CD1c-positive myeloid dendritic cell (primary cell): Measurements from ENCODE around the gene TINAG.
"Not testable (repeated sequence)": the region's sequence is repeated elsewhere in the genome, so short reads cannot be mapped to it uniquely, and the experiment has no call there.

Source experiments
- DNase-seq: peaks from one replicate; pipeline ENCODE4 v3.0.0-alpha.2; 2016; ENCODE audit errors: extremely low spot score

Gene TINAG

DNA sequence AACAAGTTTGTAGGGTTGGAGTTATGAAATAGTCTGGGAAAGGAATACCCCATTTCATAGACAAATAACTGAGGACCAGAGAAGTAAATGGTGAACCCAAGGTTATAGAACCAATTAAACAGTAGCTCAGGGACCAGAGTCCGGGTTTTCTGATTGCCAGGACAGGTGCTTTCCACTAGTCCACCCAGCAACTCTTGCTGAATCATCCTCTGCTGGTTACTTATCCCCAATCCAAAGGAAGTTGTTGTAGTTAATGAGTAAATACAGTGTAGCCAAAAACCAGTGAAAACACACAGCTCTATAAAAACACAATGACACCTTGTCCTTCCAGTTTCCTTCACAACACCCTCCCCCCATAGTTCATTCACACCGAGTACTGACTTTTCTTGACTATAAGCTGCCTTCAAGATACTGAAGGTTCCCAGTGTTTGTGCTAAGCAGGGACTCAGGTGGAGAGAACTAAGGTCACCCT lies 766 bp upstream of the TINAG start:
- DNase-seq, result no peak

DNA sequence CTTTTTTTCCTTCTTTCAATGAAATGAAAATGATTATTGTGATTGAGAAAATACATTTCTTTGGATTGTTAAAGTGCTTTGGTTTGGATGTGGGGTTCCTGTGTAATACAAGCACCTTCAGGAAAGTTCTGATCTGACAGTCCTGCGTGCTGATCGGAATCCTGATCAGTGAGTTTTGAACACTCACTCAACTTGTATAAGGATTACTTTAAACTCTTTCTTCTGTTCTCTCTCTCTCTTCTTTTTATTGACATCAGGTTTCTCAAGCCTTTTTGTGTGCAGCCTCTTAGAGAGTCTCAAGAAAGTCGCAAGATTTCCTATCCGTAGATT lies 710 bp downstream of the TINAG start:
- DNase-seq, result no peak

DNA sequence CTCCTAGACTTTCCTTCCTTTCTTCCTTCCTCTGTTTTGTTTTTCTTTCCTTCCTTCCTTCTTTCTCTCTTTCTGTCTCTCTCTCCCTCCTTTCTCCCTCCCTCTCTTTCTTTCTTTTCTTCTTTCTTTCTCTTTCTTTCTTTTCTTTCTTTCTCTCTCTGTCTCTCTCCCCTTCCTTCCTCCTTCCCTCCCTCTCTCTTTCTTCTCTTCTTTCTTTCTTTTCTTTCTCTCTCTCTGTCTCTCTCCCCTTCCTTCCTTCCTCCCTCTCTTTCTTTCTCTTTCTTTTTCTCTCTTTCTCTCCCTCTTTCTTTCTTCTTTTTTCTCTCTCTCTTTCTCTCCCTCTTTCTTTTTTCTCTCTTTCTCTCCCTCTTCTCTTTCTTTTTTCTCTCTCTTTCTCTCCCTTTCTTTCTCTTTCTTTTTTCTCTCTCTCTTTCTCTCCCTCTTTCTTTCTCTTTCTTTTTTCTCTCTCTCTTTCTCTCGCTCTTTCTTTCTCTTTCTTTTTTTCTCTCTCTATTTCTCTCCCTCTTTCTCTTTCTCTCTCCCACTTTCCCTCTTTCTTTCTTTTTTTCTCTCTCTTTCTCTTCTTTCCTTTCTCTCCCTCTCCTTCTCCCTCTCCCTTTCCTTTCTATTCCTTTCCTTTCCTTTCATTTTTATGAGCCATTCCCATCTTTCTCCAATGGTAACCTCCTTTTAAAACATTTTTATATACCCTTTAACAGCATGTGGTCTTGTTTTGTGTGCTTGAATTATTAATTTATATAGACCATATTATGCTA lies 2.3 kb downstream of the TINAG start:
- no peak for DNase-seq

DNA sequence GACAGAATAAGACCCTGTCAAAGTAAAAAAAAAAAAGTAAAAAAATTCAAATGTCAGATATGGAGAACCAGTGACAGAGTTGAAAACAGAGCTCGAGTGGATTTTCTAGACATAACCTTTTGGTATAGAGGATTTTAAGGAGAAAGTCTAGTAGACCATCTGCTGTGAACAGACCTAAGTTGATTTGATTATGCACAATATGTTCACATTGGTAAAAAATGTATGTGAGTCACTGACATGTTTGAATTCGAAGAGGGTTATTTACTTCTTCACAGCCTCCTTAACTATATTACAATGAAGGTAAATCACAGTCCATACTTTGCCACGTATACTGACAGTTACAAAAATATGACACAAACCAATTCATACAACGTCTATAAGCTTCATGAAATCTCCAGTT lies 7.4 kb downstream of the TINAG start:
- no peak for DNase-seq

DNA sequence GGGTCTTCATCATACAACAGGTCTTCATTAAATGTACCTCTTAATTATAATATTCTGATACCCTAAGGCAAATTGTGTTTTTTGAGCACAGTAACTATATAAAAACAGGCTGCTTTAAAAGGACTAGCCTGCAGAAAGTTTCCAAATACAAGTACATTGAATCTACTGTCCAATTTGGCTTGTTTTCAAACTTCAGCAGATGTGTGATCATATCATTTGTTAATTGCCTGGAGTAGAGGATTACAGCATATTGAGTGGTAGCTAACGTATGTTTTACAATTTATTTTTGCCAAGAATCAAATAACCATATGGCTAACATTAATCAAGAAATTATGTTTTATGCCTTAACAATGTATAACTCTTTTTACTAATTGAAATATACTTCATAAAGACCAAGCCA lies 12.6 kb downstream of the TINAG start:
- DNase-seq, result no peak

DNA sequence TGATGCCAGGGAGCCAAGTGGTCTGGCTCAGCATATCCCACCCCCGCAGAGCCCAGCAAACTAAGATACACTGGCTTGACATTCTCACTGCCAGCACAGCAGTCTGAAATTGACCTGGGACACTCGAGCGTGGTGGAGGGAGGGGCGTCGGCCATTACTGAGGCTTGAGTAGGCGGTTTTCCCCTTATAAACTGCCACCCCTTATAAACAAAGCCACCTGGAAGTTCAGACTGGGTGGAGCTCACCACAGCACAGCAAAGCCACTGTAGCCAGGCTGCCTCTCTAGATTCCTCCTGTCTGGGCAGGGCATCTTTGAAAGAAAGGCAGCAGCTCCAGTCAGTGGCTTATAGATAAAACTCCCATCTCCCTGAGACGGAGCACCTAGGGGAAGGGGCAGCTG lies 19.4 kb downstream of the TINAG start:
- DNase-seq, result no peak

DNA sequence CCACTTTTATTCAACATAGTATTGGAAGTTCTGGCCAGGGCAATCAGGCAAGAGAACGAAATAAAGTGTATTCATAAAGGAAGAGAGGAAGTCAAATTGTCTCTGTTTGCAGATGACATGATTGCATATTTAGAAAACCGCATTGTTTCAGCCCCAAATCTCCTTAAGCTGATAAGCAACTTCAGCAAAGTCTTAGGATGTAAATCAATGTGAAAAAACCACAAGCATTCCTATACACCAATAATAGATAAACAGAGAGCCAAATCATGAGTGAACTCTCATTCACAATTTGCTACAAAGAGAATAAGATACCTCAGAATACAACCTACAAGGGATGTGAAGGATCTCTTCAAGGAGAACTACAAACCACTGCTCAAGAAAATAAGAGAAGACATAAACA lies 23.3 kb downstream of the TINAG start:
- not testable (repeated sequence) for DNase-seq

DNA sequence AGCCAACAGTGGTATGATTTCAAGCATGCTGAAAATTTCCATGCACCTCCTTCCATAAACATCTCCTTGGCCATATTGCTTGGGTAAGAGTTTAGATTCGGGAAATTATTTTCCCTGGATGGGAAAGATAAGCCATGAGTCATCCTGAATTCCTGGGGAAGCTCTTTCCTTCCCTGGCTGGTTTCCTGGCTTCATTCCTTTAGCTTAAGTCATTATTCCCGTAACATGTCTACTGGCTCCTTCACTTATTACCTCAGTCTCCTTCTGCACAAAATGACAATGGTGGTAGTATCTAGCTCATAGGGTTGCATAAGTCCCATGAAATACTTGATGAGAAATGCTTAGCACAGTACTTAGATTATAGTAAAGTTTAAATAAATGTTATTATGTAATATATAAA lies 27.6 kb downstream of the TINAG start:
- no peak for DNase-seq

DNA sequence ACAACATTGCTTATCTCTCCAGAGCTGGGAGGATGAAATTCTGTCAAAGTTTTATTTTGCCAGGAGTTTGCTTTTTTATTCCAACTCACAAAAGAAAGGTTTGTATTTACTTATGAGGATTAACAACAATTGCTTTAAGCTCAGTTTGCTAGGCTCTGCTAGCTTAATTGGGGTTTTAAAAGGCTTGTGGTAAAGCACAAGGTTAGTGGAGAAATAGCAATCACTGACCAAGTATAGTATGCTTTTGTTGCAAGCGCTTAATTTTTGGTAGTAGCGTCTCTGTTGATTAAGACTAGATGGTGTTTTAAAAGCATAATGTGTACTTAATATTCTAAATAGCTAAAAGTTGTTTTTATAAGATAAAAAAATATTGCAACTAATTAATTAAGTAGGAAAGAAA lies 45.7 kb downstream of the TINAG start:
- DNase-seq, result no peak

DNA sequence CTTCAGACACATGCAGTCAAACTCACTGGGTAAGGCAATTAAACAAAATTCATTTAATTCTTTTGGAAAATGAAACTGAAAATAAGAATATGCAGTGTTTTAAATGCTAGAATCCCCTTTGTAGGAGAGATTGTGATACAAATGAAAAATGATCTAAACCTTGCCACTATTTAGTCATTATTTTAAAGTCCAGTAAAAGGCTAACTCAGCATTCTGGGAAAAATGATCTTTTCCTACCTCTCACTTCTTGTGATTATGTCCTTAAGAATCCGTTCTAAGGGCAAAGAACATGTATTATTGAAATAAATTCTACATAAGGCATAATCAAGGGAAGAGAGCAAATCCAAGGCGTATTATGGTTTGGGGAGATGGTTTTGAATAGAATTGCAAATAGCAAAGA lies 46.4 kb downstream of the TINAG start:
- DNase-seq, result no peak

DNA sequence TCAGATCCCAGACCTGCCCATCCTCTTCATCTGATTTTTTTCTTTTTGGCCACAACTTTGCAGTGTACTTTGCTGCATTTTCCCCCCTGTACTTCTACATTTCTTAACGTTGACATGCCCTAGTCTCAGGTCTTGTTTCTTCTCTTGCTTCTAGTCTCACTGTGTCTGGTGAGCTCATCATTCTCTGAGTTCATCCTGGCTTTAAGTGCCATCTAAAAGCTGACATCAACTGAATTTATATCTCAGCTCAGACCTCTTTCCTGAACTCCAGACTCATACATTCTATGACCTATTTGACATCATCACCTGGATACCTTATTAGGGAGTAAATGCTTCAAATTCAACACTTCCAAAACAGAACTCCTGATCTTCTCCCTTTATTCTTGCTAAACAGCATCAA lies 48.9 kb downstream of the TINAG start:
- no peak for DNase-seq

DNA sequence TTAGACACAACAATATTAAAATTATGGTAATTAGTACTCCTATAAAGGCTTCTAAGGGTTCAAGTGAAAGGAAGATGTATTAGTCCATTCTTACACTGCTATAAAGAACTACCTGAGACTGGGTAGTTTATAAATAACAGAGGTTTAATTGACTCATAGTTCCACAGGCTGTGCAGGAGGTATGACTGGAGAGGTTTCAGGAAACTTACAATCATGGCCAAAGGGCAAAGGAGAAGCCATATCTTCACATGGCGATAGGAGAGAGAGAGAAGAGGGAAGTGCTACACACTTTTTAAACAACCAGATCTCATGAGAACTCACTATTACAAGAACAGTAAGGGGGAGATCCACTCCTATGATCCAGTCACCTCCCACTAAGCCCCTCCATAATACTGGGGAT lies 52.9 kb downstream of the TINAG start:
- DNase-seq, result no peak

DNA sequence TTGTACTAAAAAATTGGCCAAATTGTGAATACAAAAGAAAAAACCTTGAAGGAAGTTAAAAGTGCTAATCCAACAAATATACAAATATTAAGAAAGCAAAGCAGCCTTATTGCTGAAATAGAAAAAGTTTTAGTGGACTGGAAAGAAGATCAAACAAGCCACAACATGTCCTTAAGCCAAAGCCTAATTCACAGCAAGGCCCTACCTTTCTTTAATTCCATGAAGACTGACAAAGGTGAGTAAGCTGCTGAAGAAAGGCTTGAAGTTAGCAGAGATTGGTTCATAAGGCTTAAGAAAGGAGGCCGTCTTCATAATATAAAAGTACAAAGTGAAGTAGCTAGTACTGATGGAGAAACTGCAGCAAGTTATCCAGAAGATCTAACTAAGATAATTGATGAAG lies 53.5 kb downstream of the TINAG start:
- DNase-seq, result no peak

DNA sequence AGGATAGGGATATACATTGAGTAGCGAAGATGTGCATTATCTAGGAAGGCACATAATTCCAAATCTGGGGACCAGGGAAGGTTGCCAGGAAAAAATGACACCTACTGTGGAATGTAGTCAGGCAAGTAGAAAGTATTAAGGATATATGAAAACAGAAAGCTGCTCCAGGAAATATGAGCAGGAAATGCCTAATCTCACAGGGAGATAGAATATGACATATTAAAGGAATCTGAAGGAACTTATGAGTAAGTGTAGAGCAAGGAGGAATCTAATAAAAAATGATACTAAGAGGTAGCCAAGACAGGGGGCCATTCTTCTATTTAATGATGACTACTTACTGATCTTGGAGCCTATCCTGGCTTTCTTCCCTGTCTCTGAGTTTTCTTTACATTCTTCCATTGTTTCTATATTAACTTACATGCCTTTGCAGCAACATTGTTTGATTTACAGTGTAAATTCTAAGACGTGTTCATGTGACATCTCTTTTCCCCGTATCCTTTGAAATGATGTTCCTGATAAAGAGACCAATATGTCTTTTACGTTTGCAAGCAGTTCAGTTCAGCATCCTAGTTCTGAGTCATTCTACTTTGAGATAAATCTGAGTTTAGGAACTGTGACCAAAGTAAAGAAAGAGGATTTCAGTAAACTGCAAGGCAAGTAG lies 58.6 kb downstream of the TINAG start:
- DNase-seq, result no peak

DNA sequence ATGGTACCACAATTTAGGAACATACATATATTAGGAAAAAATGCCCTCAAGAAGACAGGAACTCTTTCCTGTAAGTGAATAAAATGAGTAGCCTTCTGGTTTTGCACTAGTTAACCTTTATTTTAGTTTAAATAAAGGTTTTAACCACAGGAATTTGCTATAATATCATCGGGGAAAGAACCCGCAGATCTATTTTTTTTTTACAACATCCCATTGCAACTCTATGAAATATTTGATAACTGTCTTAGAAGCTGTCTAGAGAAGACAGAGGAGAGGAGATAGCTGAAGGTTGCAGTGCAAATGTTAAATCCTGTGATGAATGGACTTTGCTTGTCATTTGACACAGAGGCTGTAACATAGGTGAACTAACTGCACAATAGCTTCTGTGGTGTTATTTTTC lies 69.5 kb downstream of the TINAG start:
- no peak for DNase-seq

DNA sequence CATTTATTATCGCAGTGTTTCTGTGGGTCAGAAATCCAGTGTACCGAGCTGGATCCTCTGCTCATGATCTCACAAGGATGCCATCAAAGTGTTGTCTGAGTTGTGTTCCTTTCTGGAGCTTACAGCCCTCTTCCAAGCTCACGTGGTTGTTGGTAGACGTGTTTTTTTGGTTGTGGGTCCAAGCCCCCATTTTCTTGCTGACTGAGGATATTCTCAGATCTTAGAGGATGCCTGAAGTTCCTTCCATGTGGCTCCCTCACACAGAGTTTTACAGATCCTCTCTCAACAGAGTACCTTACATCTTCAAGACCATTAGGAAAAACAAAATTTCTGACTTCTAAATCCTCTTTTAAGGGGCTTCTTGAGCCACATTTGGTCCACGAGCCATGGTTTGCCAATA lies 78.1 kb downstream of the TINAG start:
- DNase-seq, result no peak

DNA sequence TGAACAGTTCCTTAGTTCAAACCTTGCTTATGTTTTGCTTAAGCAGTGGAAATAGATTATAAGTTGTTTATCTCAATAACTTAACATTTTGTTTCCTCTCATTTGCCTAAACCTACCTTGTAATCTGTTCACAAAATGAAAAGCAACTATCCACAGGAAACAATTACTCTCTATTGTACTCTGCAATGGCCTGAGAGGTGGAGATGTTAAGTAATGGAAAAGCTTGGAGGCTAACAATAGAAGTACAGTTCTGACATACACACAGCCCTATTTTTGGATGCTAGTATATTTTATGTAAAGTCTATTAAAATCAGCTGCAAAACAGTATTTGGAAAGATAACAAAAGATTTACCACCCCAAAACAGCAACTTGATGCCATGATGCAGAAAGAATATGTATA lies 82.1 kb downstream of the TINAG start:
- no peak for DNase-seq

DNA sequence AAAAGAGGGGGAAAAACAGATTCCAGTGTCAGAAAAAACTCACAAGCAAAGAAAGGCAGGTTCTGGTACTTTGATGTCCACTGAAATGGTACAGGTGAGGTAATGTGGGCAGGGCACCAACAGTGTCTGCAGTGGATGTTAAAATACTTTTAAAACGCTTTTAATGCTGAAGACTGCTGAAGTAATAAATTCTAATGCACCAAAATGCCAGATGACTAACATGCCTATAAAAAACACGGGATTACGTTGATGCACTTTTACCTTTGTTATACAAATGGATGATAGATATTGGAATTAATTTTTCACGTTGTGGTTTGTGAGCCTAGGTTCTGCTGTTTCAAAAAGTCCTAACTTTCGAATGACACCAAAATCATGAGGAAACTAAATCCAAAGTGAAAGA lies 83.3 kb downstream of the TINAG start:
- DNase-seq, result no peak

DNA sequence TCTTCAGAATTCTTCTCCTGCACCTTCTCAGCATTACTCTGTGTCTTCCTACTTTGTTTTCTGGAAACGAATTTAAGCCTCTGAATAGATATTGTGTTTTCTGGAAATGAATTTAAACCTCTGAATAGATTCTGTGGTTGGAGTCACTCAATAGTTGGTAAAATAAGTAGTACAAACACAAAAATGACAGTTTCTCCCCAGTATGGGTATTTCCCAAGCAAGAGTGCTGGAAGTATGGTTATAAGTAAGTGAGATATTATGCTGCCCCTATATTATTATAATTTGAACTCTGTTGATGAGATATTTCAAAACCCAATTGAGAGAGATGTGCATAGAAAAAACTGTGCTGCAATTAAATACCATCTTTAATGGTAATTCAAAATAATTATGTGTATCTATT lies 94.9 kb downstream of the TINAG start:
- DNase-seq, result no peak

DNA sequence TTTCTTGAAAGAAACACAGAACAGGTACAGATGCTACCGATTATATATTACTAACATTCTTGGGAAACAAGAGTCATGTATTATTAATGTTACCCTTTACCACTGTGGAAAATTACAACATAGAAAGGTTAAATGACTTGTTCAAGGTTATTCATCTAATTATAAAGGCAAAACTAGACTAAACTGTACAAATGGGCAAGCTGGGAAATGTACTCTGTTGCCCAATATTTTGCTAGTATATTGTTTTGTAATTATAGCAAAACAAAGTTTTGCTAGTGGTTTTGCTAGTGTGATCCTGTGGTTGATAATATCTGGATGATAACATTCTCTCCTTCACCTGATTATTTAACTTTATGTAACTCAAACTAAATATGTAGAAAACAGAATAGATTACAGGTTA lies 96.5 kb downstream of the TINAG start:
- no peak for DNase-seq

DNA sequence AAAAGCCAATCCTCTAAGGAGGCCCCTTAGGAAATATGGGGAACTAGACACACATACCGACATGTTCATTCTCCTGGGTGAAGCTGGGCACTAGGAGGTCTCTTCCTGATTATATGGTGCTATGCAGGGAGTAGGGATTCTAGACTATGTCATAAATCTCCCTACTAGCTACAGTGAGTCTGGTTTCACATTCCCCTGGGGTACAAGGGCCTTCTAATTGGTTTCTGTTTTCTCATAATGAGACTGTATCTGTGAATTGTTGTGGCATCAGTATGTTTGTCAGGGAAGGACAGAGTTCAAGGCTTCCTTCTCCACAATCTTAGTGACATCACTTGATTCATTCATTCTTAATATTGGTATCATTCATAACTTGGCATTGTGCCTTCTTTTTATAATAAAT lies 103.5 kb downstream of the TINAG start:
- no peak for DNase-seq

DNA sequence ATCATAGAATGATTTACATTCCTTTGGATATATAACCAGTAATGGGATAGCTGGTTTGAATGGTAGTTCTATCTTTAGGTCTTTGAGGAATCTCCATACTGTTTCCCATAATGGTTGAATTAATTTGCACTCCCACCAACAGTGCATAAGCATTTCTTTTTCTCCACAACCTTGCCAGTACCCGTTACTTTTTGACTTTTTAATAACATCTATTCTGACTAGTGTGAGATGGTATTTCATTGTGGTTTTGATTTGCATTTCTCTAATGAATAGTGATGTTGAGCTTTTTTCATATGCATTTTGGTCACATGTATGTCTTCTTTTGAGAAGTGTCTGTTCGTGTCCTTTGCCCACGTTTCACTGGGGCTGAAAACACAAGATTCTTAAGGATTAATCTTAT lies 107.3 kb downstream of the TINAG start:
- no peak for DNase-seq

DNA sequence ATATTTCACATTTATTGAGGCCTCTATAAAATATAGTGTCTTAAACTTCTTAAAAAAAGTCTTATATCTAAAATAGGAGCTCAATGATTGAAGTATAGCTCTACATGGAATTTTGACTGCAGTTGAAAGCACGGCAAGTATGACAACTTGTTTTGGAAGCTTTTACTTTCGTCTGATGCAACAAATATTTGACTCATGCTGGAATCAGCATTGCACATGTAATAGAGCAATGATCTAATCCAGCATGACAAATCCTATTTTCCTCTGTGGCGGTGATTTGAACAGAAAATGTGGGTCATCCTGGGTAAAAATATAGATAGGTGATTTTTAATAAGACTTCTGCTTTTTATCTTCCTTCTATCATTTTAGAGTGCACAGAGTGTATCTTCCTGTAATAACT lies 111.6 kb downstream of the TINAG start:
- DNase-seq, result no peak

DNA sequence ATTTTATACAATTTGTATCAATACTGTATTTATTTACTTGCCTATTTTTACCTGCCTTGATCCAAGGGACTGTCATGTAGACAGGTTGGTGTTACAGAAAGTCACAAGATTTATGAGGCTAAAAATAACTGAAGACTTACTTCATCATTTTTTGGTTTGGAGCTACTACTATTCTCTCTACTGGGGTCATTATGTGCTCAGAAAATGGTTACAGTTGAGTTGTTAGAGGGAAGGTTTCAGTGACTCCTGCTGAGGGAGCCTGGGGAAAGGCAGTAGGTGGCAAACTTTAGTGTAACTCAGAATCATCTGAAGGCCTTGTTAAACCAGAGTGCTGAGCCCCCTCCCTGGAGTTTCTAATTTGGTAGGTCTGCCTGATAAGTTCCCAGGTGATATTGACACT lies 118.8 kb downstream of the TINAG start:
- DNase-seq, result no peak
